WERI-Rb-1 (cell line): ENCODE measurements around the gene RPL6.
A peak's percentile ranks its signal among the peaks of the same experiment; 100 is the strongest.
"Not testable (repeated sequence)": the region's sequence is repeated elsewhere in the genome, so short reads cannot be mapped to it uniquely, and the experiment has no call there.

Source experiments
- DNase-seq: peaks from one replicate; pipeline ENCODE4 v3.0.0-alpha.2; 2020
- H3K27ac ChIP-seq: fragments of 250-450 bp; sonication (Bioruptor Pico); 2 replicates; pipeline ENCODE4 v1.5.1; 2020; ENCODE audit warnings: mild to moderate bottlenecking, moderate library complexity
- H3K27me3 ChIP-seq: fragments of 250-450 bp; sonication (Bioruptor Pico); 2 replicates; pipeline ENCODE4 v1.5.1; 2021; ENCODE audit warnings: mild to moderate bottlenecking, low read depth, moderate library complexity; ENCODE audit not compliant: insufficient read depth, severe bottlenecking
- H3K36me3 ChIP-seq: fragments of 250-450 bp; sonication (Bioruptor Pico); 2 replicates; pipeline ENCODE4 v1.5.1; 2020; ENCODE audit warnings: mild to moderate bottlenecking, moderate library complexity
- H3K4me3 ChIP-seq: 2 replicates; pipeline ENCODE4 v1.5.1; 2011; ENCODE audit warnings: low read depth, mild to moderate bottlenecking, control low read depth, low read length
- H3K9me3 ChIP-seq: fragments of 250-450 bp; sonication (Bioruptor Pico); 2 replicates; pipeline ENCODE4 v1.5.1; 2021; ENCODE audit warnings: mild to moderate bottlenecking, moderate library complexity; ENCODE audit not compliant: severe bottlenecking
- CTCF ChIP-seq: IDR thresholded peaks from 2 replicates; pipeline ENCODE4 v1.5.1; 2011; ENCODE audit warnings: low read depth, mild to moderate bottlenecking, control low read depth, inconsistent platforms, low read length

Gene RPL6

GRCh38 chr12:112401054-112401453, 8.4 kb downstream of the RPL6 start:
- no peak for TF ChIP-seq CTCF
- Histone ChIP-seq H3K36me3 (peaks cover 22% of the 10 kb centered on the region), H3K4me3 (no peak overlapping the region), H3K9me3 (peaks cover 3% of the 10 kb centered on the region), H3K27ac (no peak overlapping the region), H3K27me3 (no peaks in the 10 kb centered on the region)
- no peak for DNase-seq

GRCh38 chr12:112393328-112393727, 16.1 kb downstream of the RPL6 start:
- no peaks in the 10 kb centered on the region for H3K27me3 ChIP-seq
- H3K4me3 ChIP-seq, result no peak overlapping the region
- H3K36me3 ChIP-seq, result no peaks in the 10 kb centered on the region
- no peak for DNase-seq
- H3K9me3 ChIP-seq, result peaks cover 6% of the 10 kb centered on the region
- TF ChIP-seq CTCF, result no peak
- no peak overlapping the region for H3K27ac ChIP-seq

- not testable (repeated sequence) for H3K27ac ChIP-seq, H3K36me3 ChIP-seq, DNase-seq, H3K27me3 ChIP-seq, H3K4me3 ChIP-seq, H3K9me3 ChIP-seq
Measured at GRCh38 chr12:112389922-112390654, 19.3 kb downstream of the RPL6 start.

- no peak overlapping the region for H3K27ac ChIP-seq
- no peak for TF ChIP-seq CTCF
- H3K4me3 ChIP-seq, result no peak overlapping the region
- no peak for DNase-seq
- no peaks in the 10 kb centered on the region for H3K36me3 ChIP-seq
- no peaks in the 10 kb centered on the region for H3K27me3 ChIP-seq
- no peaks in the 10 kb centered on the region for H3K9me3 ChIP-seq
Measured at GRCh38 chr12:112389228-112389627, 20.2 kb downstream of the RPL6 start.

- Histone ChIP-seq H3K9me3 (no peaks in the 10 kb centered on the region), H3K36me3 (no peaks in the 10 kb centered on the region; the same call in 1 of the 2 replicates), H3K27me3 (no peaks in the 10 kb centered on the region), H3K4me3 (no peak overlapping the region), H3K27ac (peak overlapping the region; percentile 5; the same call in 1 of the 2 replicates)
- DNase-seq, result peak; percentile 19
- no peak for TF ChIP-seq CTCF
Measured at GRCh38 chr12:112386726-112387125, 22.7 kb downstream of the RPL6 start.

- Histone ChIP-seq H3K27me3 (no peaks in the 10 kb centered on the region), H3K4me3 (peak overlapping the region; percentile 45), H3K27ac (peak overlapping the region; percentile 87; the same call in 1 of the 2 replicates), H3K36me3 (peaks cover 3% of the 10 kb centered on the region; the same call in 1 of the 2 replicates), H3K9me3 (no peaks in the 10 kb centered on the region)
- no peak for DNase-seq
- no peak for TF ChIP-seq CTCF
Measured at GRCh38 chr12:112382866-112383265, 26.5 kb downstream of the RPL6 start.
